Measurements from ENCODE around the gene IFNL3. TPM values are rescaled to one million over a fixed set of nuclear protein-coding genes. Genes with fewer than 3 reads are reported as not detected.
"Not testable (repeated sequence)": the region's sequence is repeated elsewhere in the genome, so short reads cannot be mapped to it uniquely, and the experiment has no call there.

Gene IFNL3
- total and polyA plus RNA-seq, 2 of the 13 experiments (the other 11 are each of a cell fraction or from before 2014, with no cell fraction given), result not detected

GRCh38 chr19:39245166-39245565 is 360 bp upstream of the IFNL3 start:
- H3K79me2 ChIP-seq (ENCODE audit: insufficient read depth, low read length); H4K20me1 ChIP-seq (ENCODE audit: insufficient read depth, low read length); H3K27me3 ChIP-seq (ENCODE audit: control insufficient read depth in 1 of 2, insufficient read depth in 2 of 2, low read length in 2 of 2); in situ Hi-C loops (cut with HindIII; ENCODE audit: extremely low pct_ligation_motif_present, low pct_unique_long_range_greater_than_20kb); H3K27ac ChIP-seq (ENCODE audit: extremely low read length, insufficient read depth, low read length); POLR2A ChIA-PET; CTCF ChIA-PET (ENCODE audit: low intra/inter-chr PET ratio, low total read pairs); H3K4me2 ChIP-seq (ENCODE audit: low read depth, low read length); H3K36me3 ChIP-seq (replicated peaks in 1 of 2; ENCODE audit: control insufficient read depth in 1 of 2, insufficient read depth in 2 of 2, low read length in 2 of 2); H2AFZ ChIP-seq (ENCODE audit: low read length); H3K4me3 ChIP-seq (replicated peaks in 1 of 3; ENCODE audit: insufficient read depth in 1 of 3, low read depth in 2 of 3, low read length in 3 of 3); intact Hi-C loops (cut with micrococcal nuclease; ENCODE audit: unreplicated experiment); H3K9me3 ChIP-seq (ENCODE audit: low read length); H3K4me1 ChIP-seq (ENCODE audit: insufficient read depth, low read length); DNase-seq (ENCODE audit: low spot score); H3K9ac ChIP-seq (ENCODE audit: insufficient read depth, low read depth, low read length); BruUV-seq (replicated peaks): not testable (repeated sequence)
- FAIRE-seq, result peak; percentile 92
- ATAC-seq, result peak; percentile 93
- no CpG with 5 or more reads among the region's 1 CpG for WGBS (ENCODE audit: low lambda C conversion rate)

GRCh38 chr19:39243741-39244140 is 1.1 kb downstream of the IFNL3 start:
- FAIRE-seq; H3K27ac ChIP-seq (ENCODE audit: extremely low read length, insufficient read depth, low read length); BruUV-seq (replicated peaks); H3K9me3 ChIP-seq (ENCODE audit: low read length); H3K4me3 ChIP-seq (replicated peaks in 1 of 3; ENCODE audit: insufficient read depth in 1 of 3, low read depth in 2 of 3, low read length in 3 of 3); H4K20me1 ChIP-seq (ENCODE audit: insufficient read depth, low read length); H3K27me3 ChIP-seq (ENCODE audit: control insufficient read depth in 1 of 2, insufficient read depth in 2 of 2, low read length in 2 of 2); DNase-seq (ENCODE audit: low spot score); H3K9ac ChIP-seq (ENCODE audit: insufficient read depth, low read depth, low read length); ATAC-seq; CTCF ChIA-PET (ENCODE audit: low intra/inter-chr PET ratio, low total read pairs); intact Hi-C loops (cut with micrococcal nuclease; ENCODE audit: unreplicated experiment); POLR2A ChIA-PET; in situ Hi-C loops (cut with HindIII; ENCODE audit: extremely low pct_ligation_motif_present, low pct_unique_long_range_greater_than_20kb); H3K4me2 ChIP-seq (ENCODE audit: low read depth, low read length); H3K4me1 ChIP-seq (ENCODE audit: insufficient read depth, low read length); H2AFZ ChIP-seq (ENCODE audit: low read length); H3K36me3 ChIP-seq (replicated peaks in 1 of 2; ENCODE audit: control insufficient read depth in 1 of 2, insufficient read depth in 2 of 2, low read length in 2 of 2); H3K79me2 ChIP-seq (ENCODE audit: insufficient read depth, low read length): not testable (repeated sequence)
- 42% methylated on average over 5 of the region's 13 CpGs for WGBS (ENCODE audit: low lambda C conversion rate)

GRCh38 chr19:39240421-39240820 is 4.4 kb downstream of the IFNL3 start:
- DNase-seq (ENCODE audit: low spot score) (no peak), FAIRE-seq (no peak), ATAC-seq (no peak)
- BruUV-seq (replicated peaks), result no TSS peak
- Histone ChIP-seq H3K4me1 (ENCODE audit: insufficient read depth, low read length) (peaks cover 13% of the 10 kb centered on the region), H3K9ac (ENCODE audit: insufficient read depth, low read depth, low read length) (no peak overlapping the region), H3K79me2 (ENCODE audit: insufficient read depth, low read length) (no peaks in the 10 kb centered on the region), H2AFZ (ENCODE audit: low read length) (no peak overlapping the region), H3K36me3 (replicated peaks in 1 of 2; ENCODE audit: control insufficient read depth in 1 of 2, insufficient read depth in 2 of 2, low read length in 2 of 2) (no peaks in the 10 kb centered on the region), H3K27me3 (ENCODE audit: control insufficient read depth in 1 of 2, insufficient read depth in 2 of 2, low read length in 2 of 2) (peaks cover 0 to 2% of the 10 kb centered on the region in 2 experiments; a peak in 1 of 5 replicates), H3K9me3 (ENCODE audit: low read length) (no peaks in the 10 kb centered on the region), H3K4me2 (ENCODE audit: low read depth, low read length) (no peak overlapping the region), H3K27ac (ENCODE audit: extremely low read length, insufficient read depth, low read length) (no peak overlapping the region), H3K4me3 (replicated peaks in 1 of 3; ENCODE audit: insufficient read depth in 1 of 3, low read depth in 2 of 3, low read length in 3 of 3) (no peak overlapping the region), H4K20me1 (ENCODE audit: insufficient read depth, low read length) (no peaks in the 10 kb centered on the region)
- 30% methylated on average over 7 of the region's 7 CpGs for WGBS (ENCODE audit: low lambda C conversion rate)
- ChIA-PET POLR2A (no interaction called here), CTCF (ENCODE audit: low intra/inter-chr PET ratio, low total read pairs) (no interaction called here)
- in situ Hi-C loops (cut with HindIII; ENCODE audit: extremely low pct_ligation_motif_present, low pct_unique_long_range_greater_than_20kb) (no loop called here), intact Hi-C loops (cut with micrococcal nuclease; ENCODE audit: unreplicated experiment) (no loop called here)
- TF ChIP-seq CEBPB (IDR thresholded peaks at IDR 0.05; ENCODE audit: borderline replicate concordance, low read depth, low read length) (peak; percentile 60; the same call in 1 of the 2 replicates), ARID4A (CRISPR knock-in tag; IDR thresholded peaks at IDR 0.05; ENCODE audit: borderline replicate concordance) (no peak), REST (IDR thresholded peaks at IDR 0.05; ENCODE audit: borderline replicate concordance in 1 of 2, low read depth in 1 of 2, low read length in 2 of 2) (no peak)
